ENCODE measurements around the gene ADGRL3. TPM values are rescaled to one million over a fixed set of nuclear protein-coding genes. Genes with fewer than 3 reads are reported as not detected.
A peak's percentile ranks its signal among the peaks of the same experiment; 100 is the strongest.
"Not testable (repeated sequence)": the region's sequence is repeated elsewhere in the genome, so short reads cannot be mapped to it uniquely, and the experiment has no call there.

ADGRL3 gene
- total RNA-seq, 4 donors from 2014 or later, result 0.19 to 7.8 (median 1.3) TPM

- Histone ChIP-seq H3K36me3 (no peaks in the 10 kb centered on the region), H3K4me1 (peaks cover 6 to 38% (median 26%) of the 10 kb centered on the region in 3 donors), H3K27ac (peak overlapping the region in 2 of 4 donors; percentile 5 to 29), H3K27me3 (peaks cover 0 to 81% (median 8%) of the 10 kb centered on the region in 4 donors), H3K9me3 (no peaks in the 10 kb centered on the region), H3K4me3 (peak overlapping the region; percentile 39 to 70 (median 52))
- no peak for DNase-seq
- intact Hi-C loops (cut with DNase I), result no loop called here
- no peak for TF ChIP-seq POLR2A (IDR thresholded peaks at IDR 0.05)
- TF ChIP-seq, protein P1, sequence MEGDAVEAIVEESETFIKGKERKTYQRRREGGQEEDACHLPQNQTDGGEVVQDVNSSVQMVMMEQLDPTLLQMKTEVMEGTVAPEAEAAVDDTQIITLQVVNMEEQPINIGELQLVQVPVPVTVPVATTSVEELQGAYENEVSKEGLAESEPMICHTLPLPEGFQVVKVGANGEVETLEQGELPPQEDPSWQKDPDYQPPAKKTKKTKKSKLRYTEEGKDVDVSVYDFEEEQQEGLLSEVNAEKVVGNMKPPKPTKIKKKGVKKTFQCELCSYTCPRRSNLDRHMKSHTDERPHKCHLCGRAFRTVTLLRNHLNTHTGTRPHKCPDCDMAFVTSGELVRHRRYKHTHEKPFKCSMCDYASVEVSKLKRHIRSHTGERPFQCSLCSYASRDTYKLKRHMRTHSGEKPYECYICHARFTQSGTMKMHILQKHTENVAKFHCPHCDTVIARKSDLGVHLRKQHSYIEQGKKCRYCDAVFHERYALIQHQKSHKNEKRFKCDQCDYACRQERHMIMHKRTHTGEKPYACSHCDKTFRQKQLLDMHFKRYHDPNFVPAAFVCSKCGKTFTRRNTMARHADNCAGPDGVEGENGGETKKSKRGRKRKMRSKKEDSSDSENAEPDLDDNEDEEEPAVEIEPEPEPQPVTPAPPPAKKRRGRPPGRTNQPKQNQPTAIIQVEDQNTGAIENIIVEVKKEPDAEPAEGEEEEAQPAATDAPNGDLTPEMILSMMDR (IDR thresholded peaks at IDR 0.05), result no peak
- WGBS, 2 donors, result 0% methylated on average over 6 to 11 of the region's 41 CpGs
Observed at GRCh38 chr4:61202638-61203435, 2.7 kb downstream of the ADGRL3 start.

DNA sequence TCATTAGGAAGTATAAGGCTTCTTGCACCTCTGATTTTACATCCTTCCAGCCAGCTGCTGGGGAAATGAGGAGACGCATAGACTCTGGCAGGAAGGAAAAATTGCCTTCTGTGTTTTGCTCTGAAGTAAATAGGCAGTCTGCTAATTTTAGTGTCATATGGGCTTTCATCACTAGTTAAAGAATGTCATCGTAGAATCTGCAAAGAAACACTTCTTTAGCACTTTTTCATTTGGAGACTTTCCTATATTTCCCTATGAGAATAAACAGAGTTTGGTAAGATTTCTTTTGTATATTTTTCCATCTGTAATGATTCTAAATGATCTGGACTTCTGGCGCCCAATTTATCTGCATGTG is 3.3 kb downstream of the ADGRL3 start:
- intact Hi-C loops (cut with DNase I), result no loop called here
- WGBS, 2 donors, result 41 to 62% methylated on average over 3 of the region's 3 CpGs
- H3K9me3 ChIP-seq, result no peaks in the 10 kb centered on the region
- H3K36me3 ChIP-seq, result no peaks in the 10 kb centered on the region
- peaks cover 0 to 75% (median 8%) of the 10 kb centered on the region in 4 donors for H3K27me3 ChIP-seq
- no peak for DNase-seq
- peaks cover 6 to 38% (median 26%) of the 10 kb centered on the region in 3 donors for H3K4me1 ChIP-seq
- H3K27ac ChIP-seq, result no peak overlapping the region
- H3K4me3 ChIP-seq, result peak overlapping the region in 3 of 4 donors; percentile 46 to 70 (median 58)
- TF ChIP-seq, protein P1 (IDR thresholded peaks at IDR 0.05), result no peak
- no peak for TF ChIP-seq POLR2A (IDR thresholded peaks at IDR 0.05)

- H3K4me3 ChIP-seq, result no peak overlapping the region
- no peaks in the 10 kb centered on the region for H3K9me3 ChIP-seq
- H3K27me3 ChIP-seq, result peaks cover 0 to 64% (median 8%) of the 10 kb centered on the region in 4 donors
- TF ChIP-seq, protein P1 (IDR thresholded peaks at IDR 0.05), result no peak
- no peak for TF ChIP-seq POLR2A (IDR thresholded peaks at IDR 0.05)
- DNase-seq, result no peak
- intact Hi-C loops (cut with DNase I), result no loop called here
- H3K27ac ChIP-seq, result no peak overlapping the region
- 81 to 87% methylated on average over 2 of the region's 2 CpGs for whole genome bisulfite sequencing, 2 donors
- H3K36me3 ChIP-seq, result no peaks in the 10 kb centered on the region
- H3K4me1 ChIP-seq, result peaks cover 6 to 38% (median 26%) of the 10 kb centered on the region in 3 donors
Observed at GRCh38 chr4:61204353-61205060, 4.4 kb downstream of the ADGRL3 start.

DNA sequence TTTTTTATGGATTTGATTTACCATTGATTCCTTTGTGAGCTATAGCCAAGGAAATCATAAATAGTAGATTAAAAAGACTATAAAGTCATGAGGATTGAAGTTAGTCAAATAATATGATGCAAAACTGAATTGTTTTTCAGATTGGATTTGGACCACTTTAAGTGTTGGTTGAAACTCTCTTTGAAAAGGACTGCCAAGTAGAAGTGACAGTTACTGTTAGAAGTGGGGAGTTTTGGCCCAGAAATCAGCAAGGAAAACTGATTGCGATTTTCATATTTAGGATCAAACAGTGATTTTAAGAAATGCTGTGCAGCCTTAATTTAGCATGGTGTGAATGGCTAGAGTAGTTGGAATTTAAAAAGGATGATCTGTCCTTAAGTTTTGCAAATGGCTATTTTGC is 4.9 kb downstream of the ADGRL3 start:
- intact Hi-C loops (cut with DNase I), result no loop called here
- Histone ChIP-seq H3K36me3 (no peaks in the 10 kb centered on the region), H3K27ac (no peak overlapping the region), H3K4me3 (no peak overlapping the region), H3K27me3 (peaks cover 0 to 58% (median 8%) of the 10 kb centered on the region in 4 donors), H3K4me1 (peaks cover 6 to 34% (median 26%) of the 10 kb centered on the region in 3 donors), H3K9me3 (no peaks in the 10 kb centered on the region)
- DNase-seq, result no peak
- no peak for TF ChIP-seq POLR2A (IDR thresholded peaks at IDR 0.05)
- TF ChIP-seq, protein P1 (IDR thresholded peaks at IDR 0.05), result no peak
- WGBS, 2 donors, result 88% methylated on average over 1 of the region's 1 CpG

GRCh38 chr4:61207156-61207555 is 7.0 kb downstream of the ADGRL3 start:
- intact Hi-C loops (cut with DNase I); H3K27ac ChIP-seq; H3K4me3 ChIP-seq; DNase-seq; H3K9me3 ChIP-seq; H3K36me3 ChIP-seq: not testable (repeated sequence)
- Histone ChIP-seq H3K27me3 (peaks cover 0 to 37% (median 2%) of the 10 kb centered on the region in 4 donors), H3K4me1 (peaks cover 4 to 13% (median 10%) of the 10 kb centered on the region in 3 donors)
